ENCODE measurements around the gene TMTC1. TPM values are rescaled to one million over a fixed set of nuclear protein-coding genes. Genes with fewer than 3 reads are reported as not detected.

Gene TMTC1
- total RNA-seq, 1 donor from 2014 or later, result 0.57 TPM

DNA sequence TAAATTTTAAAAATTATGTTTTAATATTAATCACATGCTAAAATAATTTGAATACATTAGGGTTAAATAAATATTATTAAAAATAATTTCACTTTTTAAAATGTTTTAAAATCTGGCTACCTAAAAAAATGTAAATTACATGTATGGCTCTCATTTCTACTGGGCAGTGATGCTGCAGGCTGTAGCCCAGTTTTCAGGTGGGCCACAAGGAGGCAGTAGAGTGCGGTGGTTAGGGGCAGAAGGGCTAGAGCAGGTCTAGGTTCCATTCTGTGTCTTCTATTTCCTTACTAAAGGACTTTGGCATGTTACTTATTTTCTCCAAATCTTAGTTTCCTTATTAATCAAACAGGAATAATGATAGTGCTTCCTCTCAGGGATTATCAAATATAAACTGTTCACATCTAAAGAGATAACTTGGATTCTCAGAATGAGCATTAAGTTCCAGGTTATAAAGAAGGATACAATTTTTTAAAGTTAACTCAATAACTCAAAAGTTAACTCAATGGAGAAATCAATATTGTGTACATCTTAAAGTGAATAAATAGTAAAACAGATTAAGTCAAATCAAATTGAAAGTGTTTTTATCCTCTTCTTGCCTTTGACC is 231.3 kb downstream of the TMTC1 start:
- Mint-ChIP-seq H3K4me1 (ENCODE audit: low read depth) (no peaks in the 10 kb centered on the region), H3K36me3 (ENCODE audit: low read depth) (no peaks in the 10 kb centered on the region), H3K27ac (no peak overlapping the region), H3K9me3 (no peaks in the 10 kb centered on the region), H3K27me3 (ENCODE audit: insufficient read depth) (no peaks in the 10 kb centered on the region), H3K4me3 (no peak overlapping the region)
- intact Hi-C loops (cut with micrococcal nuclease), result loop anchor here (1.0 kb wide), 2 partner anchors 1255 to 1292 kb away; no protein-coding TSS in a partner anchor
- peak; percentile 41 for DNase-seq (ENCODE audit: low spot score)

DNA sequence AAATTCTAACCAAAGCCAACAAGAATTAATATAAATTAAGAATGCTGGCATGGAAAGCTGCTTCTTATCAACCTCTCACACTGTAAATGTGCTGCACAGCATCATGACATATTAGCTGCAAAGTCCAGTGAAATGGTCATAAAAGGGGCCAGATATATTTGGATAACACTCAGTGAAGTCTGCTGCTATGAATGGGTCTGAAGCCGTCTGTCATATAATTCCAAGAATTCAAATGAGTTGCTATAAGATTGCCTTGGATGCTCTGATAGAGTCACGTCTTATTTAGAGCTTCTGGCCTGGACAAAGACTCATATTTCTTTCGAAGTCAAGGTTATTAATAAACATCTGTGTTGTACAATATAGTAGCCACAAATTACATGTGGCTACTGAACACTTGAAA is 231.9 kb downstream of the TMTC1 start:
- no peak for DNase-seq (ENCODE audit: low spot score)
- Mint-ChIP-seq H3K27me3 (ENCODE audit: insufficient read depth) (no peaks in the 10 kb centered on the region), H3K4me1 (ENCODE audit: low read depth) (no peaks in the 10 kb centered on the region), H3K4me3 (no peak overlapping the region), H3K9me3 (no peaks in the 10 kb centered on the region), H3K36me3 (ENCODE audit: low read depth) (no peaks in the 10 kb centered on the region), H3K27ac (no peak overlapping the region)
- intact Hi-C loops (cut with micrococcal nuclease), result loop anchor here (1.0 kb wide), 2 partner anchors 1255 to 1292 kb away; no protein-coding TSS in a partner anchor

DNA sequence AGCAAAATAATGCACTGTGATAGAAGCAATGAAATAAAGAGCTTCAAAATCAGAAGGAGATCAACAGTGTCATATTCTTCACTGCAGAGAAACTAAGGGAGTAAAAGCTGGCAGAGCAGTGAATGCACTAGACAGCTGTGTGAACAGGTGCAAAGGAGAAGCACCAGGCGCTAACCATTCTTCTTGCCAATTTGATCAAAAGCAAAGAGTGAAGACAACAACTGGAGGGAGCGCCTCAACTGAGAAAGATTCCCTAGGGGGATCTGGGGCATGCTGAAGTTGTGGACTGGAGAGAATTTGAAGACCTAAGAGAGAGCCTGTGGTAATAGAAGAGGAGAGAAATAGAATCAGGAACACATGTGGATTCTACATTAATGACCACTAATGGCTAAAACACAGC is 235.9 kb downstream of the TMTC1 start:
- intact Hi-C loops (cut with micrococcal nuclease), result no loop called here
- H3K36me3 Mint-ChIP-seq (ENCODE audit: low read depth), result no peaks in the 10 kb centered on the region
- no peak overlapping the region for H3K27ac Mint-ChIP-seq
- H3K9me3 Mint-ChIP-seq, result no peaks in the 10 kb centered on the region
- DNase-seq (ENCODE audit: low spot score), result no peak
- H3K4me3 Mint-ChIP-seq, result no peak overlapping the region
- H3K27me3 Mint-ChIP-seq (ENCODE audit: insufficient read depth), result no peaks in the 10 kb centered on the region
- no peaks in the 10 kb centered on the region for H3K4me1 Mint-ChIP-seq (ENCODE audit: low read depth)

DNA sequence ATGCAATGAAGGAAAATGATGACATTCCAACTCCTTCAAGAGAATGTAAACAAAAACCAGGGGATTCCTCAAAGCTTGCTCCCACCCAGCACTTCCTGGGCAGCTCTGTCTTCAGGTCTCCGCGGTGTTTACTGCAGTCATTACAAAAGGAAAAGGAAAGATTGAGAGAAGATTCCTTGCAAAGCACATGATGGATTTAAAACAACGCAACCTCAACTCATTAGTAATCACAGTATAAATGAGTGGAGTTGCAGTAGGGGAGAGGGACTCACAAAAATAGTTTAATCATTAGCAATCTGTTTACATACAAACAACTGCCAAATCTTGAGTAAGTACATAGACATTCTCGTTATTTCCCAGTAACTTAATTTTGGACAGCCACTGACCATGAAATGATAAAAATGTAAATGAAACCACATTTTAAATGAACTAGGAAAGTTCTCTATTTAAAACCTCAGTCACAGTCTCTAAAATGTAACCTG is 236.6 kb downstream of the TMTC1 start:
- no peak for DNase-seq (ENCODE audit: low spot score)
- H3K4me3 Mint-ChIP-seq, result no peak overlapping the region
- H3K9me3 Mint-ChIP-seq, result no peaks in the 10 kb centered on the region
- H3K36me3 Mint-ChIP-seq (ENCODE audit: low read depth), result no peaks in the 10 kb centered on the region
- H3K27ac Mint-ChIP-seq, result no peak overlapping the region
- peaks cover 3% of the 10 kb centered on the region for H3K27me3 Mint-ChIP-seq (ENCODE audit: insufficient read depth)
- intact Hi-C loops (cut with micrococcal nuclease), result no loop called here
- no peaks in the 10 kb centered on the region for H3K4me1 Mint-ChIP-seq (ENCODE audit: low read depth)

DNA sequence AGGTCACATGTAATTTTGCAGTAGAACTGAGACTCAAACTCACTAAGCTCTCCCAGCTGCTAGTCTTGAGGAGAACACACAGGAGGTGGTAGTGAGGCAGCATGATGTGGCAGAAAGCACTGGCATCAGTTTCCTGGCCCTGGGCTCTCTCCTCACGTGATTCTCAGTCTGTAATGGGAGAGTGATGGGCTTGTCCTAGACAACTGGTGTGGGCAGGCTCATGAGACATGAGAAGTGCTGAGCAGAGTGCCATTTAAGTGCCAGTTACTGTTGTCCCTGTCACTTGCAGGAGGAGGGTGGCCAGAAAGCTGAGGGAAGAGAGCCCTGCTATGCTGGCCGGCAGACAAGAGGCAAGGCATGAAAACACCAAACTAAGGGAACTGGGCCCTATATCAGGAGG is 237.7 kb downstream of the TMTC1 start:
- no peaks in the 10 kb centered on the region for H3K4me1 Mint-ChIP-seq (ENCODE audit: low read depth)
- intact Hi-C loops (cut with micrococcal nuclease), result no loop called here
- no peaks in the 10 kb centered on the region for H3K36me3 Mint-ChIP-seq (ENCODE audit: low read depth)
- no peak for DNase-seq (ENCODE audit: low spot score)
- H3K9me3 Mint-ChIP-seq, result no peaks in the 10 kb centered on the region
- peaks cover 4% of the 10 kb centered on the region for H3K27me3 Mint-ChIP-seq (ENCODE audit: insufficient read depth)
- no peak overlapping the region for H3K27ac Mint-ChIP-seq
- no peak overlapping the region for H3K4me3 Mint-ChIP-seq

DNA sequence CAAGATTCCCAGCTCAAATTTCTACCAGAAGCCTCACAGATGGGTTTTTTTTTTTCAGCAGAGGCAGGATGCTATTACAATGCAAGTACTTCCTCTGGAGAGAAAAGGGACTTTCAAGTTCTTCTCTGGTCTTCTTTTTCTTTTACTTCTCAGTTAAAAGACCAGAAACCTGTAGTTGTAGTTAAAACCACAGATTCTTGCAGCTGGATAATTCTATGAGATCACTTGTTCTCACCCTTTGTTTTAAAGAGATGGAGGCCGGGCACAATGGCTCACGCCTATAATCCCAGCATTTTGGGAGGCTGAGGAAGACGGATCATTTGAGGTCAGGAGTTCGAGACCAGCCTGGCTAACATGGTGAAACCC is 238.7 kb downstream of the TMTC1 start:
- peaks cover 4% of the 10 kb centered on the region for H3K27me3 Mint-ChIP-seq (ENCODE audit: insufficient read depth)
- no peaks in the 10 kb centered on the region for H3K4me1 Mint-ChIP-seq (ENCODE audit: low read depth)
- no peaks in the 10 kb centered on the region for H3K36me3 Mint-ChIP-seq (ENCODE audit: low read depth)
- H3K9me3 Mint-ChIP-seq, result no peaks in the 10 kb centered on the region
- no peak overlapping the region for H3K4me3 Mint-ChIP-seq
- no peak overlapping the region for H3K27ac Mint-ChIP-seq
- no peak for DNase-seq (ENCODE audit: low spot score)
- intact Hi-C loops (cut with micrococcal nuclease), result no loop called here

DNA sequence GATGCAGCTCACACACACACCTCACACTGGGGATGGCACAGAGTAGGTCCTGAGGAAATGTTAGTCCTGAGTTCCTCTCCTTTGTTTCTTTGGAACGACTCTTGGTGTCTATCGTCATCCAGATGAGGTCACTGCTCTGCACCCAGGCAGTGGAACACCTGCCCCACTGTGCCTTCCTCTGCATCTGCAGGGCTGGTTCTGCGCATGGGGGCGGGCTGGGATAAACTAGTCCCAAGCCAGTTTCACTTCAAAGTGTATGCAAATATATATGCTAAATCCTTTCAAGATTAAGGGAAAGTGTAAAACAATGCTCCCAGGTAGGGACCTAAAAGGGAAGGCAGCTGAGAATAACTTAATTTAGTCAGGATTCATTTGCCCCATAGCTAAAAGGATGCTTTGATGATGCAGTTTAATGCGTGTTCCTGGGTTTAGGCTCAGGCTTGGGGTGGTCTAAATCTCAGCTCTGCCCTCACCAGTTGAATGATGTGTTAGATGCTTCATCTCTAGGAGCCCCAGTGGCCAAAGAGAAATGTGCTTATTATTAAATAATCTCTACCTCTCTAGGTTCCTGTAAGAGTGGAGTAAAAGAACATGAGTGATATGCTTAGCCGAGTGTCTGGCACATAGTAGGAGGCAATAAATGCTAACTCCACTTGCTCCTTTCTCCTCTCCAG is 239.2 kb downstream of the TMTC1 start:
- DNase-seq (ENCODE audit: low spot score), result no peak
- no peaks in the 10 kb centered on the region for H3K4me1 Mint-ChIP-seq (ENCODE audit: low read depth)
- no peak overlapping the region for H3K27ac Mint-ChIP-seq
- no peaks in the 10 kb centered on the region for H3K36me3 Mint-ChIP-seq (ENCODE audit: low read depth)
- no peaks in the 10 kb centered on the region for H3K9me3 Mint-ChIP-seq
- H3K27me3 Mint-ChIP-seq (ENCODE audit: insufficient read depth), result peaks cover 4% of the 10 kb centered on the region
- intact Hi-C loops (cut with micrococcal nuclease), result no loop called here
- no peak overlapping the region for H3K4me3 Mint-ChIP-seq

DNA sequence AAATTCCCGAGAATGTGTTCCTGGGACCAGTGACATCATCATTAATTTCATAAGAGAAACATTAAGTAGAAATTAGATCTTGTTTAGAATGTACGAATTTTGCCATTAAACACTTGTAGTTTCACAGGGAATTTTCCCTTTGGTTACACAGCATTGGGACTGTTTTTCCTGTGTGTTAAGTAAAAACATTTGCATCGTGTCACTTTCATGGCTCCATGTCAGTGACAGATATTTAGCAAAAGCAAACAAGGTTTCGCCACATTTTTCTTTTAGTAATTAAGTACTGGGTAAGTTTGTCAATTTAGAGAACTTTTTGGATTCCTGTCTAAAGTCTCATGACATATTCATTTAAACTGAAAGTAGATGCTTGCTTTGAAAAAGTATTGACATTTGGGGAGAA is 240.7 kb downstream of the TMTC1 start:
- no peak overlapping the region for H3K27ac Mint-ChIP-seq
- no peaks in the 10 kb centered on the region for H3K9me3 Mint-ChIP-seq
- intact Hi-C loops (cut with micrococcal nuclease), result no loop called here
- no peak overlapping the region for H3K4me3 Mint-ChIP-seq
- peaks cover 8% of the 10 kb centered on the region for H3K27me3 Mint-ChIP-seq (ENCODE audit: insufficient read depth)
- DNase-seq (ENCODE audit: low spot score), result no peak
- no peaks in the 10 kb centered on the region for H3K36me3 Mint-ChIP-seq (ENCODE audit: low read depth)
- no peaks in the 10 kb centered on the region for H3K4me1 Mint-ChIP-seq (ENCODE audit: low read depth)

DNA sequence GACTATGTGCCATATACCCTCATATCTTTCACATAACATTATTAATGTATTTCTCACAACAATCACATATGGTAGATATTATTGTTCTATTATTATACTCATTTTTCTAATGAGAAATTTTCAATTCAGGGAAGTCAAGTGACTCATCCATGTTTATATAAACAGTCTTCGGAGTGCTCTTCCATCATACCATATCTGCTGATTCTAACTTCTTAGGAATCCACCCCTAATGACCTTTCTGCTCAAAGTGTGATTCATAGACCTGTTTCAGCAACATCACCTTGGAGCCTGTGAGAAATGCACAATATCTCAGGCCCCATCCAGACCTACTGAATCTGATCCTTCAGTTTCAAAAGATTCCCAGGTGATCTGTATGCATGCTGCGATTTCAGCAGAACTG is 246.4 kb downstream of the TMTC1 start:
- H3K27me3 Mint-ChIP-seq (ENCODE audit: insufficient read depth), result peaks cover 10% of the 10 kb centered on the region
- DNase-seq (ENCODE audit: low spot score), result no peak
- no peaks in the 10 kb centered on the region for H3K9me3 Mint-ChIP-seq
- H3K36me3 Mint-ChIP-seq (ENCODE audit: low read depth), result no peaks in the 10 kb centered on the region
- intact Hi-C loops (cut with micrococcal nuclease), result no loop called here
- H3K4me1 Mint-ChIP-seq (ENCODE audit: low read depth), result no peaks in the 10 kb centered on the region
- no peak overlapping the region for H3K27ac Mint-ChIP-seq
- H3K4me3 Mint-ChIP-seq, result no peak overlapping the region

DNA sequence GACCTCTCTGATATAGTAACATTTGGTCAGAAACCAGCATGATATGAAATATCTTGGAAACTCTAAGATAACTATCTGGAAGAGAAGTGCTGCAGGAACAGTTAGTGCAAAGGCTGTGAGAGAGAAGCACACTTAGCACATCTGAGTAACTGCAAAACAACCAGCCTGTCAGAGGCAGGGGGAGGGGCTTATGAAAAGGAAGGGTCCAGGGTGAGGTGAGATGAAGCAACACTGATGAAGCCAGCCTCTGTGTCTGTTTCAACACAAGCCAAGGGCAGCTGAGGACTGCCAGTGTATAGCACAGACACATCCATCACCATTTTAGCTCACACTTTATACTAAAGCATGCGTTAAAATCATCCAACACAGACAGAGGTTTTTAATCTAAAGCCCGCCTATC is 248.8 kb downstream of the TMTC1 start:
- Mint-ChIP-seq H3K4me1 (ENCODE audit: low read depth) (no peaks in the 10 kb centered on the region), H3K4me3 (no peak overlapping the region), H3K36me3 (ENCODE audit: low read depth) (no peaks in the 10 kb centered on the region), H3K27me3 (ENCODE audit: insufficient read depth) (peaks cover 9% of the 10 kb centered on the region), H3K27ac (no peak overlapping the region), H3K9me3 (no peaks in the 10 kb centered on the region)
- DNase-seq (ENCODE audit: low spot score), result no peak
- intact Hi-C loops (cut with micrococcal nuclease), result no loop called here

DNA sequence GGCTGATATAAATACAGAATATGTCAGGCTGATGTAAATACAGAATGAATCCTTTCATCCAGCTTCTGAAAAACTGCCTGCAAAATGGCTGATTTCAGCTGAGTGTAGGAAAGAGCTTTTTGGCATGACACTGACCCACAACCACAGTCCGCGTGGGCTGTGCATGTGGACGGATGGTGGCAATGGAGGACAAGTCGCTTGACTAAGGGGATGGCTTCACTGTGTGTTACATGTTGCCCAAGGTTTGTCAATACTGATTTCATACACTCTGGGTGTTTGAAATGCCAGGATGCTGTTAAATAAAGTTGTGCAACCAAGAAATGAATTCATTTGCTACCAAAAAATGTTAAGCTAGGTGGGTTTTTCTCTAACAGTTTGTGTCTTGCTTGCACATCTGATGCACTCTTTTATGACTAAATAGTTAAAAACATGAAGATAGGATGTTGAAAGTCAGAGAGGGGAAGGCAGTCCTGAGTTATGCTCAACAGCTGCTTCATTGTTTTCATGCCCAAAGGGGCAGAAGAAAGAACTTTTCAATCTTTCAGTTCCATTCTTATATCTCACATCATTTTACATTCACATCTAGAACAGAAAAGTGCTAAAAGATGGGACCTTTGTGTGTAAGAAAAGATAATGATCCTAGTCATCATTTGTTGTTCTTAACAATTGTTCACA is 249.8 kb downstream of the TMTC1 start:
- Mint-ChIP-seq H3K27me3 (ENCODE audit: insufficient read depth) (peaks cover 9% of the 10 kb centered on the region), H3K4me1 (ENCODE audit: low read depth) (no peaks in the 10 kb centered on the region)

DNA sequence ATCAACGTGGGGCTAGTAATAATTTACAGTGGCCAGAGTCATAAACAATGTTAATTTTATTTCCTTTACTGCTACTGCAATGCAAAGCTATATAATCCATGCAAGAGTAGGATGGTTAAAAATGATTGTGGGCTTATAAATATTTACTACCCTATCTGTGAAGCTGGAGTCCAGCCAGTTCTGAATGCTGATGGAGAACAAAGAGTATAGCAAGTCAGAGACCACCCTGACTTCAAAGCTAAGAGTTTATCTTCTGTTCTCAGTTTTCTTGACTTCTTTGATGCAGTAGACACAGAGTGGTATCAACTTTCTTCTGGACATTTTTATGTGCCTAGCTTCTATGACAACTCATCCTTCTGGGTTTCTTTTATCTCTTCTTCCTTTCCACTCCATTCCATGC is 252.3 kb downstream of the TMTC1 start:
- Mint-ChIP-seq H3K27me3 (ENCODE audit: insufficient read depth) (peaks cover 8% of the 10 kb centered on the region), H3K36me3 (ENCODE audit: low read depth) (no peaks in the 10 kb centered on the region), H3K27ac (no peak overlapping the region), H3K9me3 (no peaks in the 10 kb centered on the region), H3K4me3 (no peak overlapping the region), H3K4me1 (ENCODE audit: low read depth) (no peaks in the 10 kb centered on the region)
- intact Hi-C loops (cut with micrococcal nuclease), result no loop called here
- no peak for DNase-seq (ENCODE audit: low spot score)

More for the DNA sequence above, 249.8 kb downstream of the TMTC1 start:
- no peak overlapping the region for H3K27ac Mint-ChIP-seq
- no peak for DNase-seq (ENCODE audit: low spot score)
- no peaks in the 10 kb centered on the region for H3K36me3 Mint-ChIP-seq (ENCODE audit: low read depth)
- no peak overlapping the region for H3K4me3 Mint-ChIP-seq
- intact Hi-C loops (cut with micrococcal nuclease), result no loop called here
- H3K9me3 Mint-ChIP-seq, result no peaks in the 10 kb centered on the region

DNA sequence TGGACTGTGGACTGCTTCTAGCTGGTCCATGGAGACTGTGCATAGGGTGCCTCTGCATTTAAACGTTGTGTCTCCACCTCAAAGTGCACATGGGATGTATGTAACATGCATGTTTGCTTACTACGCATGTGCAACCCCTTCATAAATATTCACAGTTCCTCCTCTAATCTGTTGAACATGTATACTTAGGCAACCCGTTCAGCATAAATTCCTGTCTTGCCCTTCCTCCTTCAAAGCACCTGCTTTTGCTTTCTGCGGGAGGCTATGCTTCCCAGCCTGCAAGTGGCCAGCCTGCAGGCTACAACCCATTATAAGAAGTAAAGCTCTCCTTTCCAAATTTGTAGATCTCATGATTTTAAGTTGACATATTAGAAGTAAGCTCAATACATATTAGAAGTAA is 253.3 kb downstream of the TMTC1 start:
- Mint-ChIP-seq H3K4me1 (ENCODE audit: low read depth) (no peaks in the 10 kb centered on the region), H3K4me3 (no peak overlapping the region), H3K9me3 (no peaks in the 10 kb centered on the region), H3K36me3 (ENCODE audit: low read depth) (no peaks in the 10 kb centered on the region), H3K27me3 (ENCODE audit: insufficient read depth) (peaks cover 8% of the 10 kb centered on the region), H3K27ac (no peak overlapping the region)
- intact Hi-C loops (cut with micrococcal nuclease), result no loop called here
- DNase-seq (ENCODE audit: low spot score), result no peak
